ENCODE data around the gene SLC35E2B.

SLC35E2B gene

GRCh38 chr1:1612104-1612400 is 80.5 kb downstream of the SLC35E2B start:
- Histone ChIP-seq H4K91ac (ENCODE audit: low read length) (no peak overlapping the region), H3K27me3 (ENCODE audit: control insufficient read depth in 1 of 2, insufficient read depth in 1 of 2, low read length in 2 of 2) (no peaks in the 10 kb centered on the region), H3K23ac (ENCODE audit: low read length in 2 of 2) (no peak overlapping the region), H4K8ac (ENCODE audit: low read length) (no peak overlapping the region), H3K4me3 (ENCODE audit: insufficient read depth in 1 of 2, low read depth in 1 of 2, low read length in 2 of 2) (no peak overlapping the region), H3K36me3 (ENCODE audit: control insufficient read depth in 1 of 2, insufficient read depth in 2 of 2, low read depth in 1 of 2, low read length in 2 of 2) (peaks cover 0 to 8% of the 10 kb centered on the region in 2 experiments), H3K18ac (ENCODE audit: low read depth in 1 of 2, low read length in 2 of 2) (no peak overlapping the region), H2BK15ac (ENCODE audit: low read depth, poor library complexity, severe bottlenecking) (no peak overlapping the region), H3K4me1 (ENCODE audit: control insufficient read depth, insufficient read depth, low read depth, low read length) (peaks cover 23% of the 10 kb centered on the region), H2AFZ (ENCODE audit: low read depth, low read length) (no peak overlapping the region), H3K9ac (ENCODE audit: low read length) (peak overlapping the region; percentile 42), H3K14ac (ENCODE audit: low read length in 2 of 2) (no peak overlapping the region), H2BK120ac (ENCODE audit: low read depth, low read length) (no peak overlapping the region), H2BK12ac (ENCODE audit: low read length in 2 of 2) (no peak overlapping the region), H3K27ac (ENCODE audit: low read length, poor library complexity, severe bottlenecking) (no peak overlapping the region), H2BK5ac (ENCODE audit: low read depth, low read length, poor library complexity, severe bottlenecking) (no peak overlapping the region), H3K79me1 (replicated peaks; ENCODE audit: low read length, poor library complexity, severe bottlenecking) (peaks cover 25% of the 10 kb centered on the region), H3K4ac (ENCODE audit: low read depth in 1 of 2, low read length in 2 of 2) (no peak overlapping the region), H3K9me3 (ENCODE audit: control insufficient read depth, low read length) (no peaks in the 10 kb centered on the region), H3K4me2 (ENCODE audit: low read length, poor library complexity, severe bottlenecking) (no peak overlapping the region), H2AK5ac (ENCODE audit: low read length, severe bottlenecking) (no peak overlapping the region)
- no peak for DNase-seq
- WGBS, result 95% methylated on average over 3 of the region's 3 CpGs

GRCh38 chr1:1610796-1611195 is 81.8 kb downstream of the SLC35E2B start:
- no peak overlapping the region for H3K14ac ChIP-seq (ENCODE audit: low read length in 2 of 2)
- peak overlapping the region; percentile 42 for H3K9ac ChIP-seq (ENCODE audit: low read length)
- no peak overlapping the region for H2AK5ac ChIP-seq (ENCODE audit: low read length, severe bottlenecking)
- H3K4ac ChIP-seq (ENCODE audit: low read depth in 1 of 2, low read length in 2 of 2), result no peak overlapping the region
- H3K4me1 ChIP-seq (ENCODE audit: control insufficient read depth, insufficient read depth, low read depth, low read length), result peaks cover 16% of the 10 kb centered on the region
- H3K27ac ChIP-seq (ENCODE audit: low read length, poor library complexity, severe bottlenecking), result no peak overlapping the region
- no peak overlapping the region for H3K18ac ChIP-seq (ENCODE audit: low read depth in 1 of 2, low read length in 2 of 2)
- H2BK12ac ChIP-seq (ENCODE audit: low read length in 2 of 2), result no peak overlapping the region
- no peak overlapping the region for H3K23ac ChIP-seq (ENCODE audit: low read length in 2 of 2)
- H3K36me3 ChIP-seq (ENCODE audit: control insufficient read depth in 1 of 2, insufficient read depth in 2 of 2, low read depth in 1 of 2, low read length in 2 of 2), result peaks cover 0 to 2% of the 10 kb centered on the region in 2 experiments
- WGBS, result 91% methylated on average over 9 of the region's 9 CpGs
- H2BK15ac ChIP-seq (ENCODE audit: low read depth, poor library complexity, severe bottlenecking), result no peak overlapping the region
- H3K27me3 ChIP-seq (ENCODE audit: control insufficient read depth in 1 of 2, insufficient read depth in 1 of 2, low read length in 2 of 2), result no peaks in the 10 kb centered on the region
- H2AFZ ChIP-seq (ENCODE audit: low read depth, low read length), result no peak overlapping the region
- H2BK5ac ChIP-seq (ENCODE audit: low read depth, low read length, poor library complexity, severe bottlenecking), result no peak overlapping the region
- no peak overlapping the region for H3K4me3 ChIP-seq (ENCODE audit: insufficient read depth in 1 of 2, low read depth in 1 of 2, low read length in 2 of 2)
- H3K9me3 ChIP-seq (ENCODE audit: control insufficient read depth, low read length), result no peaks in the 10 kb centered on the region
- peaks cover 18% of the 10 kb centered on the region for H3K79me1 ChIP-seq (replicated peaks; ENCODE audit: low read length, poor library complexity, severe bottlenecking)
- no peak overlapping the region for H4K8ac ChIP-seq (ENCODE audit: low read length)
- H4K91ac ChIP-seq (ENCODE audit: low read length), result no peak overlapping the region
- peak overlapping the region; percentile 11 for H3K4me2 ChIP-seq (ENCODE audit: low read length, poor library complexity, severe bottlenecking)
- no peak overlapping the region for H2BK120ac ChIP-seq (ENCODE audit: low read depth, low read length)
- DNase-seq, result no peak

- Histone ChIP-seq H3K23ac (ENCODE audit: low read length in 2 of 2) (no peak overlapping the region), H3K79me1 (replicated peaks; ENCODE audit: low read length, poor library complexity, severe bottlenecking) (peaks cover 17% of the 10 kb centered on the region), H3K18ac (ENCODE audit: low read depth in 1 of 2, low read length in 2 of 2) (no peak overlapping the region), H2BK15ac (ENCODE audit: low read depth, poor library complexity, severe bottlenecking) (no peak overlapping the region), H3K9me3 (ENCODE audit: control insufficient read depth, low read length) (no peaks in the 10 kb centered on the region), H4K8ac (ENCODE audit: low read length) (no peak overlapping the region), H2AFZ (ENCODE audit: low read depth, low read length) (no peak overlapping the region), H3K4ac (ENCODE audit: low read depth in 1 of 2, low read length in 2 of 2) (no peak overlapping the region), H3K4me3 (ENCODE audit: insufficient read depth in 1 of 2, low read depth in 1 of 2, low read length in 2 of 2) (no peak overlapping the region), H3K4me2 (ENCODE audit: low read length, poor library complexity, severe bottlenecking) (no peak overlapping the region), H3K27me3 (ENCODE audit: control insufficient read depth in 1 of 2, insufficient read depth in 1 of 2, low read length in 2 of 2) (peaks cover 0 to 2% of the 10 kb centered on the region in 2 experiments), H3K36me3 (ENCODE audit: control insufficient read depth in 1 of 2, insufficient read depth in 2 of 2, low read depth in 1 of 2, low read length in 2 of 2) (peaks cover 0 to 2% of the 10 kb centered on the region in 2 experiments), H3K4me1 (ENCODE audit: control insufficient read depth, insufficient read depth, low read depth, low read length) (peaks cover 16% of the 10 kb centered on the region), H3K9ac (ENCODE audit: low read length) (no peak overlapping the region), H2BK5ac (ENCODE audit: low read depth, low read length, poor library complexity, severe bottlenecking) (no peak overlapping the region), H2BK12ac (ENCODE audit: low read length in 2 of 2) (no peak overlapping the region), H3K14ac (ENCODE audit: low read length in 2 of 2) (no peak overlapping the region), H3K27ac (ENCODE audit: low read length, poor library complexity, severe bottlenecking) (no peak overlapping the region), H2AK5ac (ENCODE audit: low read length, severe bottlenecking) (no peak overlapping the region), H2BK120ac (ENCODE audit: low read depth, low read length) (no peak overlapping the region), H4K91ac (ENCODE audit: low read length) (peak overlapping the region; percentile 39)
- no peak for DNase-seq
- WGBS, result 72% methylated on average over 11 of the region's 12 CpGs
Observed at GRCh38 chr1:1609822-1610485, 82.6 kb downstream of the SLC35E2B start.

Data from mesenchymal stem cell (in vitro differentiated cells and primary cell).